ENCODE measurements around the gene ANKRD31. TPM values are rescaled to one million over a fixed set of nuclear protein-coding genes. Genes with fewer than 3 reads are reported as not detected.
"Not testable (repeated sequence)": the region's sequence is repeated elsewhere in the genome, so short reads cannot be mapped to it uniquely, and the experiment has no call there.

Gene ANKRD31
- total RNA-seq, 1 experiment from 2014 or later: 0.48 TPM

DNA sequence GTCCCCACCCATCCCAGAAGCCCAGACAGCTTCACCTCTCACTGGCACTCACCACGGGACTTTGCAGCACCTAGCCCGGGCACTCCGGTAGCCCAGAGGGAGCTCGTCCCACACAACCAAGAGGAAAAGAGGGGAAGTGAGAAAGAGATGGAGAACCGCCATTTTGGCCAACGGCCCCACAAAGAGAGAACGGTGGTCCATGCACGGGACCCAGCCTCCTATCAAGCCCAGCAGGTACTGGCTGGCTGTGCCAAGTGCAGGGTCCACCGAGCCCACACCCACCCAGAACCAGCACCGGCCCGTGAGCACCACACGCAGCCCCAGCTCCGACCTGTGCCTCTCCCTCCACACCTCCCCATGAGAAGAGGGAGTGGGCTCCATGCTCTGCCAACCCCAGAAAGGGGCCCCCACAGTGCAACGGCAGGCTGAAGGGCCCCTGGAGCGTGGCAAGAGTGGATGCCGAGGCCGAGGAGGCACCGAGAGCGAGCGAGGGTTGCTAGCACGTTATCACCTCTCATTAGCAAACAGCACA, 105.8 kb downstream of the ANKRD31 start:
- Histone ChIP-seq H3K4me2 (no peak overlapping the region), H3K36me3 (ENCODE audit: low read depth) (no peaks in the 10 kb centered on the region), H3K27me3 (ENCODE audit: insufficient read depth, low read depth) (no peaks in the 10 kb centered on the region), H3K4me1 (replicated peaks; ENCODE audit: insufficient read depth) (no peaks in the 10 kb centered on the region), H3K4me3 (no peak overlapping the region), H3F3A (ENCODE audit: insufficient read depth, low read depth) (no peaks in the 10 kb centered on the region), H3K27ac (no peak overlapping the region), H2AFZ (no peak overlapping the region), H3K9me2 (ENCODE audit: insufficient read depth) (no peaks in the 10 kb centered on the region), H3K9me3 (ENCODE audit: insufficient read depth, low read depth) (no peaks in the 10 kb centered on the region), H3K79me2 (ENCODE audit: low read depth) (no peaks in the 10 kb centered on the region), H4K20me1 (ENCODE audit: insufficient read depth) (no peaks in the 10 kb centered on the region)
- intact Hi-C loops (cut with micrococcal nuclease; ENCODE audit: unreplicated experiment): no loop called here
- no peak for TF ChIP-seq EZH2 (IDR thresholded peaks at IDR 0.05; ENCODE audit: low read depth)
- TF ChIP-seq CTCF (conservative IDR thresholded peaks at IDR 0.05): no peak
- no TSS peak for BruUV-seq (replicated peaks)
- POLR2A ChIA-PET (ENCODE audit: unreplicated experiment): no interaction called here
- CTCF ChIA-PET: no interaction called here
- no peak for DNase-seq

DNA sequence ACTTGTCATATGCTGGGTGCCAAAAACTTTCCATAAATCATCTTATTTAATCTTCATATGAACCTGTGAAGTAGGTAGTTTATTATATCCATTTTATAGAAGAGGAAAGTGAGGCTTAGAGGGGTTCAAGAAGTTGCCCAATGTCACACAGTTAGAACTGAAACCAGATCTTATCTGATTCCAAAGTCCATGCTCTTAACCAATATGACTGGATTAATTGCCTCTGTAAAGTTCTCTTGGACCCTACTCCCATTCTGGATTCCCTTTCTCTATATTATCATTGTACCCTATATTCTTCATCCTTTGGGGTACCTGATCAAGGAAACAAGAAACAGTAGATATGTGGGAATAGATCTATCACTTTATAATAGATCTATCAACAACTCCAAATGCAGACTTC, 119.8 kb downstream of the ANKRD31 start:
- TF ChIP-seq CTCF (conservative IDR thresholded peaks at IDR 0.05): no peak
- TF ChIP-seq EZH2 (IDR thresholded peaks at IDR 0.05; ENCODE audit: low read depth): no peak
- DNase-seq: no peak

GRCh38 chr5:75114311-75114710, 122.4 kb downstream of the ANKRD31 start:
- H3K27me3 ChIP-seq (ENCODE audit: insufficient read depth, low read depth); H3K9me3 ChIP-seq (ENCODE audit: insufficient read depth, low read depth); POLR2A ChIA-PET (ENCODE audit: unreplicated experiment); H3K4me2 ChIP-seq; DNase-seq; BruUV-seq (replicated peaks); H3K4me3 ChIP-seq; H3F3A ChIP-seq (ENCODE audit: insufficient read depth, low read depth); H4K20me1 ChIP-seq (ENCODE audit: insufficient read depth); H2AFZ ChIP-seq; H3K27ac ChIP-seq; H3K36me3 ChIP-seq (ENCODE audit: low read depth); H3K79me2 ChIP-seq (ENCODE audit: low read depth); CTCF ChIA-PET; H3K9me2 ChIP-seq (ENCODE audit: insufficient read depth): not testable (repeated sequence)
- H3K4me1 ChIP-seq (replicated peaks; ENCODE audit: insufficient read depth): peaks cover 28% of the 10 kb centered on the region
- intact Hi-C loops (cut with micrococcal nuclease; ENCODE audit: unreplicated experiment): loop anchor here (5.0 kb wide), 1 partner anchor 123 kb away; the partner anchor contains the start of gene ANKRD31

More for the DNA sequence above, 119.8 kb downstream of the ANKRD31 start:
- Histone ChIP-seq H3K27ac (no peak overlapping the region), H3K36me3 (ENCODE audit: low read depth) (no peaks in the 10 kb centered on the region), H3K4me3 (no peak overlapping the region), H3F3A (ENCODE audit: insufficient read depth, low read depth) (peaks cover 2% of the 10 kb centered on the region; the same call in 1 of the 2 replicates), H3K4me2 (no peak overlapping the region), H4K20me1 (ENCODE audit: insufficient read depth) (no peaks in the 10 kb centered on the region), H3K27me3 (ENCODE audit: insufficient read depth, low read depth) (no peaks in the 10 kb centered on the region), H3K79me2 (ENCODE audit: low read depth) (no peaks in the 10 kb centered on the region), H3K9me3 (ENCODE audit: insufficient read depth, low read depth) (no peaks in the 10 kb centered on the region), H3K4me1 (replicated peaks; ENCODE audit: insufficient read depth) (peaks cover 18% of the 10 kb centered on the region), H2AFZ (no peak overlapping the region), H3K9me2 (ENCODE audit: insufficient read depth) (no peaks in the 10 kb centered on the region)
- ChIA-PET POLR2A (ENCODE audit: unreplicated experiment) (interaction anchor here (0.6 kb wide), 1 partner anchor 10 kb away, joined by 8 read pairs; no protein-coding TSS in a partner anchor), CTCF (no interaction called here)
- BruUV-seq (replicated peaks): no TSS peak
- intact Hi-C loops (cut with micrococcal nuclease; ENCODE audit: unreplicated experiment): no loop called here

Measured in PC-9 (cell line).